ENCODE data around the gene C12orf75. TPM values are rescaled to one million over a fixed set of nuclear protein-coding genes. Genes with fewer than 3 reads are reported as not detected.

C12orf75 gene
- total and polyA plus RNA-seq, 2 donors (not counting 3 experiments of a cell fraction or from before 2014, with no cell fraction given) = 23.6 to 60.7 TPM

DNA sequence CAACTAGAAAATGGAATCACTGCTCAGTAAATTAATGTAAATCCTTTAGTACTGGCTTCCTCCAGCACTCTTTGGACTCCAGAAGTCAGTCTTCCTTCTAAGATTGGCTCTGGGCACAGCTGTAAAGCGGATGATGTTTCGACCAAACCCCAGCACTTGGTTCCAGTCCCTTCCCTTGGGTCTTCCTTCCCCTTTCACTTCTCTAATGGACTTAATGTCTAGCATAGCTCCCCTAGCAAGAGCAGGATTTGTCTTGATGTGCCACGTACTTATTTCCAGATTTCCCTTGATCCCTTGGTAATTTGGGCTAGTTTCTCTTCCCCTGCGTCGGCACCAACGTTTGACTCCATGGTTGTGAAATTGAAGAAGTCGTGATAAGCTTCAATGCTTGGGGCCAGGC is 28.3 kb downstream of the C12orf75 start:
- H3K4me1 ChIP-seq (ENCODE audit: control insufficient read depth, extremely low read depth, insufficient read depth, low read length) = no peaks in the 10 kb centered on the region
- TF ChIP-seq, protein P1, sequence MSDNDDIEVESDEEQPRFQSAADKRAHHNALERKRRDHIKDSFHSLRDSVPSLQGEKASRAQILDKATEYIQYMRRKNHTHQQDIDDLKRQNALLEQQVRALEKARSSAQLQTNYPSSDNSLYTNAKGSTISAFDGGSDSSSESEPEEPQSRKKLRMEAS (IDR thresholded peaks at IDR 0.05; ENCODE audit: insufficient read depth, insufficient read length) = no peak
- no peak for TF ChIP-seq MYC (IDR thresholded peaks at IDR 0.05; ENCODE audit: low read depth, low read length)
- no peak for TF ChIP-seq FOS (IDR thresholded peaks at IDR 0.05; ENCODE audit: borderline replicate concordance, insufficient read depth, low read length)
- no peak for TF ChIP-seq POLR2AphosphoS5 (IDR thresholded peaks at IDR 0.05; ENCODE audit: insufficient read depth, low read depth, low read length)
- no peak for TF ChIP-seq EZH2 (IDR thresholded peaks at IDR 0.05; ENCODE audit: borderline replicate concordance, low read depth, low read length, severe bottlenecking)
- TF ChIP-seq POLR2A (IDR thresholded peaks at IDR 0.05; ENCODE audit: low read depth, low read length) = no peak
- TF ChIP-seq, protein P2, sequence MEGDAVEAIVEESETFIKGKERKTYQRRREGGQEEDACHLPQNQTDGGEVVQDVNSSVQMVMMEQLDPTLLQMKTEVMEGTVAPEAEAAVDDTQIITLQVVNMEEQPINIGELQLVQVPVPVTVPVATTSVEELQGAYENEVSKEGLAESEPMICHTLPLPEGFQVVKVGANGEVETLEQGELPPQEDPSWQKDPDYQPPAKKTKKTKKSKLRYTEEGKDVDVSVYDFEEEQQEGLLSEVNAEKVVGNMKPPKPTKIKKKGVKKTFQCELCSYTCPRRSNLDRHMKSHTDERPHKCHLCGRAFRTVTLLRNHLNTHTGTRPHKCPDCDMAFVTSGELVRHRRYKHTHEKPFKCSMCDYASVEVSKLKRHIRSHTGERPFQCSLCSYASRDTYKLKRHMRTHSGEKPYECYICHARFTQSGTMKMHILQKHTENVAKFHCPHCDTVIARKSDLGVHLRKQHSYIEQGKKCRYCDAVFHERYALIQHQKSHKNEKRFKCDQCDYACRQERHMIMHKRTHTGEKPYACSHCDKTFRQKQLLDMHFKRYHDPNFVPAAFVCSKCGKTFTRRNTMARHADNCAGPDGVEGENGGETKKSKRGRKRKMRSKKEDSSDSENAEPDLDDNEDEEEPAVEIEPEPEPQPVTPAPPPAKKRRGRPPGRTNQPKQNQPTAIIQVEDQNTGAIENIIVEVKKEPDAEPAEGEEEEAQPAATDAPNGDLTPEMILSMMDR (IDR thresholded peaks at IDR 0.05; ENCODE audit: extremely low read depth in 1 of 2, insufficient read depth in 1 of 2, low read depth in 1 of 2, low read length in 2 of 2) = no peak
- no peak for TF ChIP-seq GATA2 (IDR thresholded peaks at IDR 0.05; ENCODE audit: insufficient read depth, insufficient read length, low read depth, low read length)
- no peak for TF ChIP-seq JUN (IDR thresholded peaks at IDR 0.05; ENCODE audit: borderline replicate concordance, insufficient read depth, insufficient read length, low read depth)
- H3K27me3 ChIP-seq (ENCODE audit: control insufficient read depth in 2 of 2, insufficient read depth in 2 of 2, low read length in 2 of 2) = no peaks in the 10 kb centered on the region
- H3K9me3 ChIP-seq (replicated peaks; ENCODE audit: control insufficient read depth, insufficient read depth, low read length) = no peaks in the 10 kb centered on the region
- intact Hi-C loops (cut with micrococcal nuclease) (no loop called here), dilution Hi-C loops (cut with MboI; ENCODE audit: extremely low pct_ligation_motif_present, low sequenced_read_pairs) (no loop called here)
- FAIRE-seq = no peak
- no peak overlapping the region for H3K27ac ChIP-seq (ENCODE audit: insufficient read depth, low read depth, low read length)
- H3K4me3 ChIP-seq (replicated peaks in 1 of 3; ENCODE audit: insufficient read depth in 1 of 3, low read depth in 1 of 3, low read length in 3 of 3) = no peak overlapping the region
- no peaks in the 10 kb centered on the region for H3K9me1 ChIP-seq (replicated peaks; ENCODE audit: control insufficient read depth, extremely low read depth, insufficient read depth, low read length)
- ChIA-PET CTCF (interaction anchor here (1.6 kb wide), 1 partner anchor 86 kb away, joined by 3 read pairs; no protein-coding TSS in a partner anchor), POLR2A (no interaction called here)
- no peak for DNase-seq (ENCODE audit: low read depth, low spot score)
- BruUV-seq (replicated peaks) = no TSS peak
- no peak overlapping the region for H3K4me2 ChIP-seq (ENCODE audit: insufficient read depth, low read length)
- peaks cover 2% of the 10 kb centered on the region for H3K79me2 ChIP-seq (ENCODE audit: control insufficient read depth, insufficient read depth, low read length)
- H2AFZ ChIP-seq (ENCODE audit: low read depth, low read length) = no peak overlapping the region
- no peaks in the 10 kb centered on the region for H3K36me3 ChIP-seq (ENCODE audit: control insufficient read depth in 2 of 2, extremely low read depth in 1 of 2, insufficient read depth in 2 of 2, low read length in 2 of 2)
- no peak overlapping the region for H3K9ac ChIP-seq (replicated peaks; ENCODE audit: extremely low read depth, insufficient read depth, low read length)
- no peaks in the 10 kb centered on the region for H4K20me1 ChIP-seq (replicated peaks; ENCODE audit: control insufficient read depth, extremely low read depth, insufficient read depth, low read length)
